Chondrocyte (in vitro differentiated cells): ENCODE data around the gene SPAG6. TPM values are rescaled to one million over a fixed set of nuclear protein-coding genes. Genes with fewer than 3 reads are reported as not detected.
A peak's percentile ranks its signal among the peaks of the same experiment; 100 is the strongest.

Experiments
- DNase-seq: peaks from one replicate; pipeline ENCODE4 v3.0.0; 2021; ENCODE audit warnings: mixed read lengths, low spot score
- H3K27ac Mint-ChIP-seq: one replicate; pipeline ENCODE4 v1.8.0; 2021; ENCODE audit warnings: mild to moderate bottlenecking, moderate library complexity, mixed read lengths; ENCODE audit not compliant: unreplicated experiment
- H3K27me3 Mint-ChIP-seq: 2 replicates; pipeline ENCODE4 v1.8.0; 2021; ENCODE audit warnings: low read depth, mixed read lengths
- H3K36me3 Mint-ChIP-seq: 2 replicates; pipeline ENCODE4 v1.8.0; 2021; ENCODE audit warnings: low read depth, mixed read lengths
- H3K4me1 Mint-ChIP-seq: 2 replicates; pipeline ENCODE4 v1.8.0; 2021; ENCODE audit warnings: low read depth, mild to moderate bottlenecking, mixed read lengths
- H3K4me3 Mint-ChIP-seq: one replicate; pipeline ENCODE4 v1.8.0; 2021; ENCODE audit warnings: mild to moderate bottlenecking, moderate library complexity, mixed read lengths; ENCODE audit not compliant: unreplicated experiment
- H3K9me3 Mint-ChIP-seq: 2 replicates; pipeline ENCODE4 v1.8.0; 2021; ENCODE audit warnings: low read depth, mixed read lengths
- CTCF ChIP-seq: fragments of 200-600 bp; sonication (generic); IDR thresholded peaks from 2 replicates; pipeline ENCODE4 v1.5.0; 2021; ENCODE audit warnings: antibody characterized with exemption, mild to moderate bottlenecking, moderate library complexity
- total RNA-seq: library from RNA; stranded (reverse); gene quantifications from 3 replicates; pipeline ENCODE4 v1.2.1, GENCODE V29; 2021

SPAG6 gene
- total RNA-seq, 1 donor from 2014 or later = not detected

GRCh38 chr10:22435650-22436049 lies 90.4 kb downstream of the SPAG6 start:
- peak overlapping the region; percentile 40 for H3K4me3 Mint-ChIP-seq
- DNase-seq = no peak
- no peak for TF ChIP-seq CTCF
- H3K36me3 Mint-ChIP-seq = no peaks in the 10 kb centered on the region
- peak overlapping the region; percentile 74 for H3K27ac Mint-ChIP-seq
- H3K9me3 Mint-ChIP-seq = no peaks in the 10 kb centered on the region
- H3K4me1 Mint-ChIP-seq = peaks cover 47% of the 10 kb centered on the region
- no peaks in the 10 kb centered on the region for H3K27me3 Mint-ChIP-seq

- Mint-ChIP-seq H3K9me3 (no peaks in the 10 kb centered on the region), H3K27me3 (no peaks in the 10 kb centered on the region), H3K36me3 (no peaks in the 10 kb centered on the region), H3K4me1 (peaks cover 47% of the 10 kb centered on the region), H3K27ac (peak overlapping the region; percentile 96), H3K4me3 (peak overlapping the region; percentile 88)
- TF ChIP-seq CTCF = no peak
- DNase-seq = no peak
Measured at GRCh38 chr10:22436526-22436892, 91.2 kb downstream of the SPAG6 start.

- Mint-ChIP-seq H3K9me3 (no peaks in the 10 kb centered on the region), H3K4me3 (peak overlapping the region; percentile 88), H3K4me1 (peaks cover 47% of the 10 kb centered on the region), H3K27me3 (no peaks in the 10 kb centered on the region), H3K36me3 (no peaks in the 10 kb centered on the region), H3K27ac (peak overlapping the region; percentile 96)
- no peak for TF ChIP-seq CTCF
- DNase-seq = peak; percentile 92
Measured at GRCh38 chr10:22436893-22437619, 91.8 kb downstream of the SPAG6 start.

- peaks cover 51% of the 10 kb centered on the region for H3K4me1 Mint-ChIP-seq
- no peaks in the 10 kb centered on the region for H3K27me3 Mint-ChIP-seq
- DNase-seq = no peak
- TF ChIP-seq CTCF = peak; percentile 31
- no peaks in the 10 kb centered on the region for H3K9me3 Mint-ChIP-seq
- no peaks in the 10 kb centered on the region for H3K36me3 Mint-ChIP-seq
- H3K27ac Mint-ChIP-seq = peak overlapping the region; percentile 96
- peak overlapping the region; percentile 88 for H3K4me3 Mint-ChIP-seq
Measured at GRCh38 chr10:22437620-22438588, 92.6 kb downstream of the SPAG6 start.

GRCh38 chr10:22438711-22439110 lies 93.4 kb downstream of the SPAG6 start:
- Mint-ChIP-seq H3K4me3 (no peak overlapping the region), H3K36me3 (no peaks in the 10 kb centered on the region), H3K27me3 (no peaks in the 10 kb centered on the region), H3K27ac (no peak overlapping the region), H3K4me1 (peaks cover 54% of the 10 kb centered on the region), H3K9me3 (no peaks in the 10 kb centered on the region)
- no peak for DNase-seq
- no peak for TF ChIP-seq CTCF
